Stimulated activated CD8-positive, alpha-beta memory T cell treated with anti-CD3 and anti-CD28 coated beads, Interleukin-4, amount 100 ng/mL, for 4 hours (primary cell): ENCODE measurements around the gene PCDHGA6.
"Not testable (repeated sequence)": the region's sequence is repeated elsewhere in the genome, so short reads cannot be mapped to it uniquely, and the experiment has no call there.

Experiments used
- DNase-seq, 2 donors: peaks; one replicate each; pipeline ENCODE4 v3.0.0-alpha.2; 2020; ENCODE audit warnings: low read depth in 2 of 2, low spot score in 1 of 2

PCDHGA6 gene

GRCh38 chr5:141392429-141393198 lies 18.9 kb downstream of the PCDHGA6 start, which contains the start of gene PCDHGA8:
Gene PCDHGA8 (plus strand): TSS chr5:141392633. CDS start chr5:141392814, 181 bp downstream.
- DNase-seq, result no peak

- DNase-seq, result no peak
Measured at GRCh38 chr5:141393267-141393666, 19.6 kb downstream of the PCDHGA6 start.

- DNase-seq, result not testable (repeated sequence)
Measured at GRCh38 chr5:141394401-141395187, 20.9 kb downstream of the PCDHGA6 start.

GRCh38 chr5:141397756-141398551 lies 24.3 kb downstream of the PCDHGA6 start, which contains the start of gene PCDHGB5:
Gene PCDHGB5 (plus strand): TSS chr5:141397947. CDS start chr5:141398128, 181 bp downstream.
- not testable (repeated sequence) for DNase-seq

GRCh38 chr5:141398608-141399007 lies 24.9 kb downstream of the PCDHGA6 start:
- no peak for DNase-seq

GRCh38 chr5:141399555-141400258 lies 26.0 kb downstream of the PCDHGA6 start:
- no peak for DNase-seq

GRCh38 chr5:141402553-141403243 lies 29.0 kb downstream of the PCDHGA6 start, which contains the start of gene PCDHGA9:
Gene PCDHGA9 (plus strand): TSS chr5:141402778. CDS start chr5:141402953, 175 bp downstream.
- no peak for DNase-seq

GRCh38 chr5:141403387-141403786 lies 29.7 kb downstream of the PCDHGA6 start:
- DNase-seq, result no peak

GRCh38 chr5:141407790-141408505 lies 34.3 kb downstream of the PCDHGA6 start, which contains the start of gene PCDHGB6:
Gene PCDHGB6 (plus strand): TSS chr5:141408021. CDS start chr5:141408203, 182 bp downstream.
- DNase-seq, result not testable (repeated sequence)

- DNase-seq, result no peak
Measured at GRCh38 chr5:141409598-141410306, 36.1 kb downstream of the PCDHGA6 start.

- DNase-seq, result no peak
Measured at GRCh38 chr5:141411575-141411974, 37.9 kb downstream of the PCDHGA6 start.

- no peak for DNase-seq
Measured at GRCh38 chr5:141412854-141413539, 39.3 kb downstream of the PCDHGA6 start, which contains the start of gene PCDHGA10. Gene PCDHGA10 (plus strand): TSS chr5:141412987. CDS start chr5:141413176, 189 bp downstream.

GRCh38 chr5:141413540-141414069 lies 39.9 kb downstream of the PCDHGA6 start:
- no peak for DNase-seq

- not testable (repeated sequence) for DNase-seq
Measured at GRCh38 chr5:141414548-141415274, 41.0 kb downstream of the PCDHGA6 start.

GRCh38 chr5:141415275-141415618 lies 41.6 kb downstream of the PCDHGA6 start:
- DNase-seq, result not testable (repeated sequence)

- DNase-seq, result not testable (repeated sequence)
Measured at GRCh38 chr5:141417494-141418172, 43.9 kb downstream of the PCDHGA6 start, which contains the start of gene PCDHGB7. Gene PCDHGB7 (plus strand): TSS chr5:141417677. CDS start chr5:141417860, 183 bp downstream.
